Prostate gland (tissue), 2 donors: ENCODE results near the gene RTTN. TPM values are rescaled to one million over a fixed set of nuclear protein-coding genes. Genes with fewer than 3 reads are reported as not detected.

Experiments
- DNase-seq: peaks from one replicate; pipeline ENCODE4 v3.0.0-alpha.2; 2019; ENCODE audit warnings: low spot score
- H3K27ac ChIP-seq, 2 donors: fragments of 200-600 bp; sonication (generic); 2 replicates each; pipeline ENCODE4 v1.5.1; 2017 to 2019
- H3K27me3 ChIP-seq: fragments of 200-600 bp; sonication (generic); replicated peaks from 2 replicates; pipeline ENCODE4 v1.5.1; 2019; ENCODE audit not compliant: insufficient read depth
- H3K36me3 ChIP-seq, 2 donors: fragments of 200-600 bp; sonication (generic); 1 replicate in 1 of 2; 2 replicates in 1 of 2; pipeline versions ENCODE4 v1.5.1 to v1.8.1; 2017 to 2019
- H3K4me1 ChIP-seq: fragments of 200-600 bp; sonication (generic); replicated peaks from 2 replicates; pipeline ENCODE4 v1.5.1; 2019
- H3K4me3 ChIP-seq, 2 donors: fragments of 200-600 bp; sonication (generic); 2 replicates each; pipeline ENCODE4 v1.5.1; 2017 to 2019
- H3K9me3 ChIP-seq: fragments of 200-600 bp; sonication (generic); 2 replicates; pipeline ENCODE4 v1.5.1; 2017
- CTCF ChIP-seq, 4 experiments: fragments of 200-600 bp in 2 of 4; fragments of 450-650 bp in 2 of 4; sonication (generic) in 2 of 4; IDR thresholded peaks; 1 replicate in 3 of 4; 2 replicates in 1 of 4; pipeline ENCODE4 v1.5.1; 2016 to 2019; ENCODE audit warnings: antibody characterized with exemption in 4 of 4, mild to moderate bottlenecking in 2 of 4, moderate library complexity in 2 of 4
- POLR2A ChIP-seq: fragments of 450-650 bp; IDR thresholded peaks from one replicate; pipeline ENCODE4 v1.6.1; 2016; ENCODE audit warnings: antibody characterized with exemption, mild to moderate bottlenecking
- POLR2AphosphoS5 ChIP-seq: sonication (generic); formaldehyde crosslinking; IDR thresholded peaks from one replicate; pipeline ENCODE4 v1.6.1; 2017; ENCODE audit warnings: antibody characterized with exemption
- WGBS: methylation state at CpG from one replicate; pipeline ENCODE4 v1.1.5; 2018; 5-methylcytosine and 5-hydroxymethylcytosine counted together
- intact Hi-C: fragments of 100-400 bp; cut with DNase I; formaldehyde crosslinking; loops from one replicate; pipeline ENCODE4 v1.14.2; 2022
- total RNA-seq, 2 donors: library from RNA; depleted of rRNA; stranded (reverse); fragments of >200 nt; gene quantifications; one replicate each; pipeline ENCODE4 v1.1.0, GENCODE V29; 2016

RTTN gene
- total RNA-seq, 2 donors from 2014 or later = 8.4 to 21.5 TPM

- no peaks in the 10 kb centered on the region for H3K36me3 ChIP-seq
- no peak overlapping the region for H3K4me3 ChIP-seq
- H3K27me3 ChIP-seq = no peaks in the 10 kb centered on the region
- TF ChIP-seq POLR2AphosphoS5 (no peak), POLR2A (no peak), CTCF (IDR thresholded peaks at IDR 0.05) (no peak)
- no peak overlapping the region for H3K27ac ChIP-seq
- no peaks in the 10 kb centered on the region for H3K9me3 ChIP-seq
- DNase-seq = no peak
- intact Hi-C loops = loop anchor here (5.0 kb wide), 1 partner anchor 1238 kb away; no protein-coding TSS in a partner anchor
- 64% methylated on average over 5 of the region's 5 CpGs for WGBS
- no peaks in the 10 kb centered on the region for H3K4me1 ChIP-seq
Measured at GRCh38 chr18:70085641-70086040, 119.8 kb downstream of the RTTN start.

DNA sequence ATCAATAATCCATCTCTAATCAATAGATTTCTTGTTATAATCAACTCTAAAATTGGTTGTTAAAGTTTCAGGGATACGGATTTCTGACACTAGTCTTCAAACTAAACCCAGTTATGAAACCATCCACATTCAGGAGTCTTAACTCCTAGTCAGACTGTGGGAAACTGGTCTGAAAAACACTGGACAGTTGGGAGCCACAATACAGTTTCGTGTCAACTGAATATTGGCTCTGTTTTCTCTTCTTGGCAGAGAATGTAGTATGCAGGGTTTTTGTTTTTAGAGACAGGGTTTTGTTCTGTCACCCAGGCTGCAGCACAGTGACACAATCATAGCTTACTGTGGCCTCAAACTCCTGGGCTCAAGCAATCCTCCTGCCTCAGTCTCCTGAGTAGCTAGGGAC, 123.1 kb downstream of the RTTN start:
- Histone ChIP-seq H3K4me3 (no peak overlapping the region), H3K4me1 (no peaks in the 10 kb centered on the region), H3K36me3 (no peaks in the 10 kb centered on the region), H3K27ac (no peak overlapping the region), H3K27me3 (no peaks in the 10 kb centered on the region), H3K9me3 (no peaks in the 10 kb centered on the region)
- intact Hi-C loops = no loop called here
- WGBS = 79% methylated on average over 2 of the region's 2 CpGs
- no peak for DNase-seq
- TF ChIP-seq POLR2A (no peak), CTCF (IDR thresholded peaks at IDR 0.05) (no peak), POLR2AphosphoS5 (no peak)

- H3K27ac ChIP-seq = no peak overlapping the region
- no peaks in the 10 kb centered on the region for H3K27me3 ChIP-seq
- intact Hi-C loops = no loop called here
- H3K4me3 ChIP-seq = no peak overlapping the region
- TF ChIP-seq POLR2A (no peak), CTCF (IDR thresholded peaks at IDR 0.05) (no peak), POLR2AphosphoS5 (no peak)
- H3K4me1 ChIP-seq = no peaks in the 10 kb centered on the region
- H3K36me3 ChIP-seq = no peaks in the 10 kb centered on the region
- H3K9me3 ChIP-seq = no peaks in the 10 kb centered on the region
- DNase-seq = no peak
Measured at GRCh38 chr18:70078106-70078505, 127.4 kb downstream of the RTTN start.

DNA sequence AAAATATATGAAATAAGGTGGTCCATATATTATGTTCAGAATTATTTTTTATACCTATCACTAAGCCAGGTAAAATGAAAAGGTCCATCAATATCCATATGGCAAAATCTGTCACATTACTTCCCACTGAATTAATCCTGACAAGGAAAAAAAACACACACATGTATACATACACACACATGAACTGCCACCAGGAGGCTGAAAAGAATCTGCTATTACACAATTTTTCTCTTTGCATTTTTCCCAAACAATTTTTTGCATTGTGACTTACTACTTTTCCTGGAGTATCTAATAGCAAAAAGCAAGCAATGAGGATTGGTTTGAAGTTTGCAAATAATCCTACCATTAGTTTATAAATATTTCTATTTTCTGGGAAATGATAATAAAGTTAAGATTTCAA, 129.6 kb downstream of the RTTN start:
- no peak overlapping the region for H3K27ac ChIP-seq
- no peaks in the 10 kb centered on the region for H3K36me3 ChIP-seq
- intact Hi-C loops = no loop called here
- no peaks in the 10 kb centered on the region for H3K27me3 ChIP-seq
- no peak overlapping the region for H3K4me3 ChIP-seq
- no peaks in the 10 kb centered on the region for H3K9me3 ChIP-seq
- no peak for TF ChIP-seq POLR2AphosphoS5
- TF ChIP-seq CTCF (IDR thresholded peaks at IDR 0.05) = no peak
- no peak for TF ChIP-seq POLR2A
- H3K4me1 ChIP-seq = no peaks in the 10 kb centered on the region
- DNase-seq = no peak

DNA sequence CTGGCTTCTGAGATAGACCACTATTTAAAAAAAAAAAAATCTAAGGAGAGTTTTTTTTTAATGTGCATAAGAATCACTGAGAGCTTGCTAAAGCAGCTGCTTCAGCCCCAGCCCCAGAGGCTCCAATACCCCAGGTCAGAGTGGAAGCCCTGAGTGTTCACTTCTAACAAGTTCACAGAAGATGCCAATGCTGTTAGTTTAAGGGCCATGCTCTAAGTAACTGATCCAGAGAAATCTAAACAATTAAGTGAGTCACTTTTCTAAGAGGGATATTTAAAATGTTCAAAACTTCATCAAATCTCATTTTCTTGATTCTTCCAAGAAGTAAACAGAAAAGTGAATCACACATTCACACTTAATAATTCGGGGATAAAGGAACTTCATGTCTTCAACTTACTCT, 131.4 kb downstream of the RTTN start:
- H3K9me3 ChIP-seq = no peaks in the 10 kb centered on the region
- no peaks in the 10 kb centered on the region for H3K4me1 ChIP-seq
- DNase-seq = no peak
- WGBS = 91% methylated on average over 1 of the region's 1 CpG
- H3K4me3 ChIP-seq = no peak overlapping the region
- no peaks in the 10 kb centered on the region for H3K27me3 ChIP-seq
- H3K27ac ChIP-seq = no peak overlapping the region
- H3K36me3 ChIP-seq = no peaks in the 10 kb centered on the region
- TF ChIP-seq POLR2AphosphoS5 (no peak), CTCF (IDR thresholded peaks at IDR 0.05) (no peak), POLR2A (no peak)
- intact Hi-C loops = no loop called here
